Breast epithelium (tissue), 3 donors: ENCODE data around the gene NTNG1.

Source experiments
- POLR2A ChIP-seq: fragments of 450-650 bp; IDR thresholded peaks from one replicate; pipeline ENCODE4 v1.6.1; 2016; ENCODE audit warnings: antibody characterized with exemption, mild to moderate bottlenecking, moderate library complexity
- POLR2AphosphoS5 ChIP-seq, 3 donors: sonication (generic); formaldehyde crosslinking; IDR thresholded peaks; one replicate each; pipeline ENCODE4 v1.6.1; 2017; ENCODE audit warnings: antibody characterized with exemption in 3 of 3
- TF ChIP-seq, protein P1 (sequence below), 3 donors: fragments of 450-650 bp; IDR thresholded peaks; one replicate each; pipeline ENCODE4 v1.5.1; 2016 to 2017; ENCODE audit warnings: antibody characterized with exemption in 3 of 3, mild to moderate bottlenecking in 3 of 3, moderate library complexity in 3 of 3

DNA sequence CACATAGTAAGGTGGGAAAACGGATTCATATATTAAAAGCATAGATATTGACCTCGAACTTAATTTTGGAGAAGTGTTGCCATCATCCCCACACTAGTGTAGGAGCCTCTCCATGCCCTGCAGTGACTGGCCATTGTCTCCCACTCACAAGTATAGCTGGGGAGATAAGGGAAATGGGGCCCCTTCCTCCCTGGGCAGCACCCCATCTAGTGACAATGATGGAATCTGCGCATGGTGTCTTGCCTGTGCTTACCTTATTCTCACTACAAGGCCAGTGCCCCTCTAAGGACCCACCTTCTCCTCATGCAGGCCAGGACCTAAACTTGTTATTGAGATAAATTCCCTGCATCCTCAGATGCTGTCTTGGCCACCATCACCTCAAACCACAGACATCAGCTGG lies 374.9 kb downstream of the NTNG1 start:
- no peak for TF ChIP-seq POLR2A
- TF ChIP-seq, protein P1, sequence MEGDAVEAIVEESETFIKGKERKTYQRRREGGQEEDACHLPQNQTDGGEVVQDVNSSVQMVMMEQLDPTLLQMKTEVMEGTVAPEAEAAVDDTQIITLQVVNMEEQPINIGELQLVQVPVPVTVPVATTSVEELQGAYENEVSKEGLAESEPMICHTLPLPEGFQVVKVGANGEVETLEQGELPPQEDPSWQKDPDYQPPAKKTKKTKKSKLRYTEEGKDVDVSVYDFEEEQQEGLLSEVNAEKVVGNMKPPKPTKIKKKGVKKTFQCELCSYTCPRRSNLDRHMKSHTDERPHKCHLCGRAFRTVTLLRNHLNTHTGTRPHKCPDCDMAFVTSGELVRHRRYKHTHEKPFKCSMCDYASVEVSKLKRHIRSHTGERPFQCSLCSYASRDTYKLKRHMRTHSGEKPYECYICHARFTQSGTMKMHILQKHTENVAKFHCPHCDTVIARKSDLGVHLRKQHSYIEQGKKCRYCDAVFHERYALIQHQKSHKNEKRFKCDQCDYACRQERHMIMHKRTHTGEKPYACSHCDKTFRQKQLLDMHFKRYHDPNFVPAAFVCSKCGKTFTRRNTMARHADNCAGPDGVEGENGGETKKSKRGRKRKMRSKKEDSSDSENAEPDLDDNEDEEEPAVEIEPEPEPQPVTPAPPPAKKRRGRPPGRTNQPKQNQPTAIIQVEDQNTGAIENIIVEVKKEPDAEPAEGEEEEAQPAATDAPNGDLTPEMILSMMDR (IDR thresholded peaks at IDR 0.05) = no peak
- TF ChIP-seq POLR2AphosphoS5 (IDR thresholded peaks at IDR 0.05) = no peak
